ENCODE data around the gene CFAP52.

- peak; percentile 69 to 77 for TF ChIP-seq CTCF (conservative IDR thresholded peaks at IDR 0.05; ENCODE audit: low read depth in 2 of 2)
- TF ChIP-seq POLR2AphosphoS5 (IDR thresholded peaks at IDR 0.05; ENCODE audit: low read depth) = no peak
- TF ChIP-seq EZH2 (IDR thresholded peaks at IDR 0.05; ENCODE audit: low read depth, unreplicated experiment) = no peak
- no peak for TF ChIP-seq EZH2phosphoT487 (IDR thresholded peaks at IDR 0.05; ENCODE audit: unreplicated experiment)
- no peak for TF ChIP-seq REST (IDR thresholded peaks at IDR 0.05; ENCODE audit: unreplicated experiment)
- TF ChIP-seq ETS1 (IDR thresholded peaks at IDR 0.05) = no peak
- TF ChIP-seq CREB1 (CRISPR knock-in tag; IDR thresholded peaks at IDR 0.05; ENCODE audit: low read depth) = no peak
- TF ChIP-seq ZNF331 (CRISPR knock-in tag; IDR thresholded peaks at IDR 0.05; ENCODE audit: low read depth) = no peak
- TF ChIP-seq STAT1 (IDR thresholded peaks at IDR 0.05; ENCODE audit: unreplicated experiment) = no peak
Observed at GRCh38 chr17:9529033-9529700, 47.3 kb upstream of the CFAP52 start.
